Measurements from ENCODE around the gene TRIM38.

TRIM38 gene

GRCh38 chr6:26028746-26029569, 66.4 kb downstream of the TRIM38 start:
- Histone ChIP-seq H3K9me3 (ENCODE audit: insufficient read depth, low read length) (no peaks in the 10 kb centered on the region), H3K4me3 (ENCODE audit: insufficient read length, low read depth) (no peak overlapping the region), H3K27me3 (ENCODE audit: insufficient read depth, insufficient read length) (no peaks in the 10 kb centered on the region), H3K4me1 (ENCODE audit: insufficient read depth, insufficient read length) (no peaks in the 10 kb centered on the region), H3K9ac (ENCODE audit: insufficient read length, low read depth) (peak overlapping the region; percentile 79), H3K36me3 (ENCODE audit: insufficient read depth, insufficient read length, low read length) (no peaks in the 10 kb centered on the region)
- no peak for DNase-seq (ENCODE audit: low read depth, low spot score)
- TF ChIP-seq SUZ12 (IDR thresholded peaks at IDR 0.05; ENCODE audit: extremely low read depth, insufficient read depth, insufficient read length) (no peak), YY1 (IDR thresholded peaks at IDR 0.05; ENCODE audit: insufficient read depth, insufficient read length) (no peak), ZNF274 (IDR thresholded peaks at IDR 0.05; ENCODE audit: low read depth, low read length) (no peak)

GRCh38 chr6:26029570-26029856, 66.9 kb downstream of the TRIM38 start:
- H3K4me3 ChIP-seq (ENCODE audit: insufficient read length, low read depth), result no peak overlapping the region
- no peaks in the 10 kb centered on the region for H3K27me3 ChIP-seq (ENCODE audit: insufficient read depth, insufficient read length)
- TF ChIP-seq ZNF274 (IDR thresholded peaks at IDR 0.05; ENCODE audit: low read depth, low read length), result no peak
- H3K36me3 ChIP-seq (ENCODE audit: insufficient read depth, insufficient read length, low read length), result no peaks in the 10 kb centered on the region
- H3K9me3 ChIP-seq (ENCODE audit: insufficient read depth, low read length), result no peaks in the 10 kb centered on the region
- H3K4me1 ChIP-seq (ENCODE audit: insufficient read depth, insufficient read length), result no peaks in the 10 kb centered on the region
- DNase-seq (ENCODE audit: low read depth, low spot score), result no peak
- H3K9ac ChIP-seq (ENCODE audit: insufficient read length, low read depth), result peak overlapping the region; percentile 74

GRCh38 chr6:26029857-26030653, 67.5 kb downstream of the TRIM38 start:
- TF ChIP-seq ZNF274 (IDR thresholded peaks at IDR 0.05; ENCODE audit: low read depth, low read length) (no peak), YY1 (IDR thresholded peaks at IDR 0.05; ENCODE audit: insufficient read depth, insufficient read length) (no peak), SUZ12 (IDR thresholded peaks at IDR 0.05; ENCODE audit: extremely low read depth, insufficient read depth, insufficient read length) (no peak)
- H3K36me3 ChIP-seq (ENCODE audit: insufficient read depth, insufficient read length, low read length), result no peaks in the 10 kb centered on the region
- DNase-seq (ENCODE audit: low read depth, low spot score), result no peak
- H3K27me3 ChIP-seq (ENCODE audit: insufficient read depth, insufficient read length), result no peaks in the 10 kb centered on the region
- peak overlapping the region; percentile 15 for H3K4me3 ChIP-seq (ENCODE audit: insufficient read length, low read depth)
- H3K4me1 ChIP-seq (ENCODE audit: insufficient read depth, insufficient read length), result no peaks in the 10 kb centered on the region
- peak overlapping the region; percentile 74 for H3K9ac ChIP-seq (ENCODE audit: insufficient read length, low read depth)
- no peaks in the 10 kb centered on the region for H3K9me3 ChIP-seq (ENCODE audit: insufficient read depth, low read length)

GRCh38 chr6:26030716-26031115, 68.1 kb downstream of the TRIM38 start:
- no peaks in the 10 kb centered on the region for H3K4me1 ChIP-seq (ENCODE audit: insufficient read depth, insufficient read length)

DNA sequence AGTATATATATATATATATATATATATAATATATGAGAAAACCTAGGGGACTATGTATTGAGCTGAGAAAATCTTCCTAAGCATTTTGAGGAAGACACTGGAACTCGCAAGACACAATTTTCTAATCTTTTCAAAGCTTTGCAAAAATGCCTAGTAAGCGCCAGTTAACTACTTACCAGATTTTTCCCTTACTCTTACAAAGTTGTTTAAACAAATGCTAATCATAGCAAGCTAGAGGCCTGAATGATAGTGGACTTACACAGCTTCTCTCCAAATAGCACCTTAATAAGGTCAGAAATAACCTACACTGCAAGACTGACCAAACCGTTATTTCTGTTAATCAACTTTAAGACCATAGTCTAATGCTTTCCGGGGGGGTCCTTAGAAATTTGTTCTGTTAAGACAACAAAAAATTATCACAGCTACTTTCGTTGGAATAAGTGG, 68.6 kb downstream of the TRIM38 start:
- H3K9ac ChIP-seq (ENCODE audit: insufficient read length, low read depth), result peak overlapping the region; percentile 93
- no peak for DNase-seq (ENCODE audit: low read depth, low spot score)
- H3K4me3 ChIP-seq (ENCODE audit: insufficient read length, low read depth), result peak overlapping the region; percentile 72
- no peaks in the 10 kb centered on the region for H3K27me3 ChIP-seq (ENCODE audit: insufficient read depth, insufficient read length)
- H3K9me3 ChIP-seq (ENCODE audit: insufficient read depth, low read length), result no peaks in the 10 kb centered on the region
- no peaks in the 10 kb centered on the region for H3K4me1 ChIP-seq (ENCODE audit: insufficient read depth, insufficient read length)
- TF ChIP-seq YY1 (IDR thresholded peaks at IDR 0.05; ENCODE audit: insufficient read depth, insufficient read length) (no peak), ZNF274 (IDR thresholded peaks at IDR 0.05; ENCODE audit: low read depth, low read length) (no peak), SUZ12 (IDR thresholded peaks at IDR 0.05; ENCODE audit: extremely low read depth, insufficient read depth, insufficient read length) (no peak)
- no peaks in the 10 kb centered on the region for H3K36me3 ChIP-seq (ENCODE audit: insufficient read depth, insufficient read length, low read length)

More at GRCh38 chr6:26030716-26031115, 68.1 kb downstream of the TRIM38 start:
- peak overlapping the region; percentile 72 for H3K4me3 ChIP-seq (ENCODE audit: insufficient read length, low read depth)
- no peak for DNase-seq (ENCODE audit: low read depth, low spot score)
- H3K27me3 ChIP-seq (ENCODE audit: insufficient read depth, insufficient read length), result no peaks in the 10 kb centered on the region
- no peak for TF ChIP-seq SUZ12 (IDR thresholded peaks at IDR 0.05; ENCODE audit: extremely low read depth, insufficient read depth, insufficient read length)
- no peak for TF ChIP-seq ZNF274 (IDR thresholded peaks at IDR 0.05; ENCODE audit: low read depth, low read length)
- no peak for TF ChIP-seq YY1 (IDR thresholded peaks at IDR 0.05; ENCODE audit: insufficient read depth, insufficient read length)
- no peaks in the 10 kb centered on the region for H3K36me3 ChIP-seq (ENCODE audit: insufficient read depth, insufficient read length, low read length)
- H3K9me3 ChIP-seq (ENCODE audit: insufficient read depth, low read length), result no peaks in the 10 kb centered on the region
- peak overlapping the region; percentile 74 for H3K9ac ChIP-seq (ENCODE audit: insufficient read length, low read depth)

DNA sequence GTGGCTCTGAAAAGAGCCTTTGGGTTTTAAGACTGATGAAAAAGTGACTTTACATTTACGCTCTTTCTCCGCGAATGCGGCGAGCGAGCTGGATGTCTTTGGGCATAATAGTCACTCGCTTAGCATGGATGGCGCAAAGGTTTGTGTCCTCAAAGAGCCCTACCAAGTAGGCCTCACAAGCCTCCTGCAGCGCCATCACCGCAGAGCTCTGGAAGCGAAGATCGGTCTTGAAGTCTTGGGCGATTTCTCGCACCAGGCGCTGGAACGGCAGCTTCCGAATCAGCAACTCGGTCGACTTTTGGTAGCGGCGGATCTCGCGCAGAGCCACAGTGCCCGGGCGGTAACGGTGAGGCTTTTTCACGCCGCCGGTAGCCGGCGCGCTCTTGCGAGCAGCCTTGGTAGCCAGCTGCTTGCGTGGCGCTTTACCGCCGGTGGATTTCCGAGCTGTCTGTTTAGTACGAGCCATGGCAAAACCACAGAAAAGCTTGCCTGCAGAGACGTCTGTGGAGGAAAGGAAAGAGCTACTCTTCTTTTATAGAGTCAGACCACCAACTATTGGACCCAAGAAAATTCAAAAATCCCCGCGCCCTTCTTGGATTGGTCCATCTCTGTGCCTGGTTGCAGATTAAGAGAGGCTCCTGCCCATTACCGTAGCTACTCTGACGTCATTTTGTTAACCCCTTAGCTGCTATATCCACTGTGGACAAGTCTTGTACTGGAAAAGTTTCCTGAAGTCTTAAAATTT, 69.2 kb downstream of the TRIM38 start:
- H3K4me1 ChIP-seq (ENCODE audit: insufficient read depth, insufficient read length), result no peaks in the 10 kb centered on the region
- DNase-seq (ENCODE audit: low read depth, low spot score), result peak; percentile 92
- H3K36me3 ChIP-seq (ENCODE audit: insufficient read depth, insufficient read length, low read length), result no peaks in the 10 kb centered on the region
- peak overlapping the region; percentile 93 for H3K9ac ChIP-seq (ENCODE audit: insufficient read length, low read depth)
- no peaks in the 10 kb centered on the region for H3K27me3 ChIP-seq (ENCODE audit: insufficient read depth, insufficient read length)
- TF ChIP-seq YY1 (IDR thresholded peaks at IDR 0.05; ENCODE audit: insufficient read depth, insufficient read length), result no peak
- no peak for TF ChIP-seq SUZ12 (IDR thresholded peaks at IDR 0.05; ENCODE audit: extremely low read depth, insufficient read depth, insufficient read length)
- TF ChIP-seq ZNF274 (IDR thresholded peaks at IDR 0.05; ENCODE audit: low read depth, low read length), result no peak
- peak overlapping the region; percentile 72 for H3K4me3 ChIP-seq (ENCODE audit: insufficient read length, low read depth)
- H3K9me3 ChIP-seq (ENCODE audit: insufficient read depth, low read length), result no peaks in the 10 kb centered on the region
